Testis (tissue), 2 donors: ENCODE measurements around the gene RGS9.

ENCODE experiments used
- CTCF ChIP-seq, 3 experiments: fragments of 450-650 bp in 2 of 3; fragments of 200-600 bp in 1 of 3; sonication (generic) in 1 of 3; IDR thresholded peaks; one replicate each; pipeline ENCODE4 v1.5.1; 2016 to 2019; ENCODE audit warnings: antibody characterized with exemption in 3 of 3, mild to moderate bottlenecking in 2 of 3, moderate library complexity in 1 of 3
- POLR2A ChIP-seq: fragments of 450-650 bp; IDR thresholded peaks from one replicate; pipeline ENCODE4 v1.6.1; 2017; ENCODE audit warnings: antibody characterized with exemption, mild to moderate bottlenecking, moderate library complexity

- TF ChIP-seq CTCF (IDR thresholded peaks at IDR 0.05), result no peak
- TF ChIP-seq POLR2A, result no peak
These were observed 2.1 kb downstream of the RGS9 start for GRCh38 chr17:65139101-65139764.
